ENCODE results near the gene NIPBL. TPM values are rescaled to one million over a fixed set of nuclear protein-coding genes. Genes with fewer than 3 reads are reported as not detected.

NIPBL gene
- total RNA-seq, 1 donor, result 24.6 TPM

DNA sequence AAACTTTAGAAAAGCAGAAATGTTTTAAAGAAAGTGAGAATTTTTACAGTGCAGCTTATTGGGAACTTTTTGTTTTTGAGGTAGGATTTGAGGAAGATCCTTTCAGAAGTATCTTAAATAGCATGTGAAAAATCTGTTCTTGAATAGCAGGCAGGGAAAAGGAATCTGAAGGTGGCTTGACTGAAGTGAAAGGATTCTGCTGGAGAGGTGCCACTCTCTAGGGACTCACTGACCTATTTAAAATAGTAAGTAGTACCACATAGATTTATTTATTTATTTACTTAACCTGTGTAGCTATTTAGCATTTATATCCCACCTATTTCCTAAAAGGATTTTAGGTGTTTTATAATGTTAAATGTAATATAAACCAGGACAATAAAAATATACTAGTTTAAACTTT is 69.1 kb downstream of the NIPBL start:
- TF ChIP-seq, protein P1, sequence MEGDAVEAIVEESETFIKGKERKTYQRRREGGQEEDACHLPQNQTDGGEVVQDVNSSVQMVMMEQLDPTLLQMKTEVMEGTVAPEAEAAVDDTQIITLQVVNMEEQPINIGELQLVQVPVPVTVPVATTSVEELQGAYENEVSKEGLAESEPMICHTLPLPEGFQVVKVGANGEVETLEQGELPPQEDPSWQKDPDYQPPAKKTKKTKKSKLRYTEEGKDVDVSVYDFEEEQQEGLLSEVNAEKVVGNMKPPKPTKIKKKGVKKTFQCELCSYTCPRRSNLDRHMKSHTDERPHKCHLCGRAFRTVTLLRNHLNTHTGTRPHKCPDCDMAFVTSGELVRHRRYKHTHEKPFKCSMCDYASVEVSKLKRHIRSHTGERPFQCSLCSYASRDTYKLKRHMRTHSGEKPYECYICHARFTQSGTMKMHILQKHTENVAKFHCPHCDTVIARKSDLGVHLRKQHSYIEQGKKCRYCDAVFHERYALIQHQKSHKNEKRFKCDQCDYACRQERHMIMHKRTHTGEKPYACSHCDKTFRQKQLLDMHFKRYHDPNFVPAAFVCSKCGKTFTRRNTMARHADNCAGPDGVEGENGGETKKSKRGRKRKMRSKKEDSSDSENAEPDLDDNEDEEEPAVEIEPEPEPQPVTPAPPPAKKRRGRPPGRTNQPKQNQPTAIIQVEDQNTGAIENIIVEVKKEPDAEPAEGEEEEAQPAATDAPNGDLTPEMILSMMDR (IDR thresholded peaks at IDR 0.05; ENCODE audit: insufficient read depth, low read depth, low read length), result no peak
- no peak for DNase-seq (ENCODE audit: low read depth)
- no peak overlapping the region for H3K4me3 ChIP-seq (ENCODE audit: low read depth, low read length)

DNA sequence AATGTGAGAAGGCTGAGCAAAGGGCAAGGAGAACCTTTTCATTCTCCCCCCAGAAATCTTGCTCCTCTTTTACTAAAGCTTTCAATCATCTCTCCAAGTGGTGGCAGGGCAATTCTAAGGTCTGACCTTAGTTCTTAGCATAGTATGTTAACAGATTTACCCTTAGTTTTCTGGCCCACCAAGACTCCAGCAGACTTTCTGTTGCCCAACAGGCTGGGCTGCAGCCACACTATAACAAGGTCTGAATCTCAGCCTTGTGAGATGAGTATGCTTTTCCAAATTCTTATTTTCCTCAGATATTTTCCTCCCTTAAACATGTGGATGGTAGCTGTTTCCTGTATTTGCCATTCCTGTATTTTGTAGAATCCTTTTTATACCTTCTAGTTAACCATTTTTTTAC is 69.5 kb downstream of the NIPBL start:
- no peak overlapping the region for H3K4me3 ChIP-seq (ENCODE audit: low read depth, low read length)
- TF ChIP-seq, protein P1 (IDR thresholded peaks at IDR 0.05; ENCODE audit: insufficient read depth, low read depth, low read length), result no peak
- no peak for DNase-seq (ENCODE audit: low read depth)

DNA sequence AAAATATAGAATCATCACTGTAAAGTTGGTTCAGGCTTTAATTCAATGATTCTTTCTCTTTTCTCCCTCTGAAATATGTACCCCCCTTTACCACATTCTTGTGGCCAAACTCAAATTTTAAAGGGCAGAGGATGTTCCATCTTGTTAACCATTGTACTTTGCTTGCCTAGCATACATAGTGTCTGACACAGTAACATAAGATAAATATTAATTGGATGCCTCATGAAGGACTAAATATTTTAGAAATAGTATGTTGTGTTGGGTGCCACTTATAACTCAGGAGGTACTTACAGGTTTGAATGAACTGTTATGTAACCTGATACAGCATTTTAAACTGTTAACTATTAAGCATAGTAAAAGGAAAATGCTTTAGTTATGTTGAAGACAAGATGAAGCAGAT is 71.5 kb downstream of the NIPBL start:
- TF ChIP-seq, protein P1 (IDR thresholded peaks at IDR 0.05; ENCODE audit: insufficient read depth, low read depth, low read length), result no peak
- no peak overlapping the region for H3K4me3 ChIP-seq (ENCODE audit: low read depth, low read length)
- peak; percentile 13 for DNase-seq (ENCODE audit: low read depth)

DNA sequence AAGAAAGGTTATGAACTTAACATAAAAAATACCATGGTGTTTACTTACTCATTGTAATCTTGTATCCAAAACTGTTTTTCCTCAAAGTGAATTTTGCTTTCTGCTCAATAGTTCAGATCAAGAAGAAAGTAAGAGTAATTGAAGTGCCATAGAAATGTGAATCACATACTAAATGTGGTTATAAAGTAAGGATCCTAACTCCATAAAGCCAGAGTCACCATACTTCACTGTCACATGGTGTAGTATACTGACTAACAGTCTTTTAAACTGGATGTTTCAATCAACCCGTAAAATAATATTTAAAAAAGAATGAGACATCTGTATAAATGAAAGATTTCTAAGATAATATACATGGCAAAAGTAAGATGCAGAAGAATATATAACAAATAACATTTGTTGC is 72.1 kb downstream of the NIPBL start:
- H3K4me3 ChIP-seq (ENCODE audit: low read depth, low read length), result no peak overlapping the region
- TF ChIP-seq, protein P1 (IDR thresholded peaks at IDR 0.05; ENCODE audit: insufficient read depth, low read depth, low read length), result no peak
- no peak for DNase-seq (ENCODE audit: low read depth)

DNA sequence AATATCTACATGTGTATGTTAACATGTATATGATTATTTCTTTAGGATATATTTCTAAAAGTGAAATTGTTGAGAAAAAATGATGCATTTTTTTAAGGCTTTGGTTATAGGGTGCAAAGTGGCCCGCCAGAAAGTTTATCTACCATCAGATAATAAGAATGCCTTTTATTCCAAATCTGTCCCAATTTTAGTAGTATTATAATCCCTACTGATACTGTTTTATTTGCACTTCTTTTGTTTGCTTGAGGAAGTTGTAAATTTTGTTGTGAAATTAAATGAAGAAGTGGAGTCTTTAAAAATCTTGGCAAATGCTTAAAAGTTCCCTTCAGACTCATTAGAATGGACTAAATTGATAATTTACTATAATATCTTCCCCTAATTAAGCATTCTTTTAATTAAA is 73.0 kb downstream of the NIPBL start:
- TF ChIP-seq, protein P1 (IDR thresholded peaks at IDR 0.05; ENCODE audit: insufficient read depth, low read depth, low read length), result no peak
- no peak overlapping the region for H3K4me3 ChIP-seq (ENCODE audit: low read depth, low read length)

DNA sequence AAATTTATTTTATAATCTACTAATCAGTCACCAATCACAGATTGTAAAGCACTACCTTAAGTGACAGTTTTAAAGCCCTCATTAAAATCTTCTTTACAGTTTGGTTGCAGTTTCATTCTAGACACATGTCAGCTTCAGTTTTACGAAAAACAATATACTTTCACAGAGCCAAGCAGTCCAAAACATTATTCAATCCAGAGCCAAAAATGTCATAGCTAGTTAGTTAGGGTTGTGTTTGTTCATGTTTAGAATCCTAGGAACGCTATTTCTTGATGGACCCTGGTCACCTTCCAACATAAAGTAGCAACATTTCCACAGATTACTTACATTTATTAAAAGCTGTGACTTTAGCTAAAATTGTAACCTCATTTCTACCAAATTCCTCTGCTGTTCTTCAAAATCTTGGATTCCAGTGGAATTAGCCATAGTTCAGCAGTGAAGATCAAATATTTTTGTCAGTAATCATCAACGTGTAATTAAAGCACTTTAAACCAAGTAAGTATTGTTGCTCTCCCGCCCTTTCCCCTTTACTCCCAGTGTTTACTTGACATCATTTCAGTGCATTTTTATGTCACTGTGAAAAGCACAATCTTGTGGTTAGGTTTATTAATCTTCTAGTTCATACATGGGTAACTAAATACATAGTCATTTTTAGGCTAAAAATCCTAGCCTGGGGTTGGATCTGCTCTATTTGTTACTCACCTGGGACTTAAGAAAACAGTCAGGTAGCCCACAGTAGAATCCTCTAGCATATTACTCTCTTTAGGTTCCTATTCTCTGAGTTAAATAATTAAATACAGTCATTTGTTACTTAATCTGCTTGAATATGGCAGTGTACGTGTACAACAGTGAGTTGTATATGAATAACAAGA is 74.3 kb downstream of the NIPBL start:
- H3K4me3 ChIP-seq (ENCODE audit: low read depth, low read length), result no peak overlapping the region
- peak; percentile 69 for DNase-seq (ENCODE audit: low read depth)
- TF ChIP-seq, protein P1 (IDR thresholded peaks at IDR 0.05; ENCODE audit: insufficient read depth, low read depth, low read length), result no peak

More for the DNA sequence above, 73.0 kb downstream of the NIPBL start:
- no peak for DNase-seq (ENCODE audit: low read depth)

Data from fibroblast of villous mesenchyme (primary cell).